Activated T-helper 9 cell treated with anti-CD3 and anti-CD28 coated beads, Interleukin-2, amount 50 U/mL, for 16 hours (primary cell): ENCODE results near the gene FLT4.
"Not testable (repeated sequence)": the region's sequence is repeated elsewhere in the genome, so short reads cannot be mapped to it uniquely, and the experiment has no call there.

Experiments used
- DNase-seq: peaks from one replicate; pipeline ENCODE4 v3.0.0-alpha.2; 2020; ENCODE audit warnings: low read depth

FLT4 gene

GRCh38 chr5:180649297-180650039, at the start of gene FLT4:
Gene FLT4 (minus strand): TSS chr5:180649600. CDS start chr5:180649545, 55 bp downstream.
- DNase-seq: no peak

GRCh38 chr5:180699042-180699441, 49.6 kb upstream of the FLT4 start:
- DNase-seq: no peak

- no peak for DNase-seq
These were observed 46.7 kb upstream of the FLT4 start for GRCh38 chr5:180696116-180696515.

- DNase-seq: no peak
These were observed 43.0 kb upstream of the FLT4 start for GRCh38 chr5:180692429-180692828.

- no peak for DNase-seq
These were observed 41.6 kb upstream of the FLT4 start for GRCh38 chr5:180691046-180691445.

- DNase-seq: no peak
These were observed 41.2 kb upstream of the FLT4 start for GRCh38 chr5:180690562-180690961.

- no peak for DNase-seq
These were observed 40.4 kb upstream of the FLT4 start for GRCh38 chr5:180689775-180690174.

- no peak for DNase-seq
These were observed 39.8 kb upstream of the FLT4 start for GRCh38 chr5:180689071-180689694.

- DNase-seq: no peak
These were observed 39.1 kb upstream of the FLT4 start for GRCh38 chr5:180688330-180689070.

GRCh38 chr5:180686799-180687198, 37.4 kb upstream of the FLT4 start:
- not testable (repeated sequence) for DNase-seq

- no peak for DNase-seq
These were observed 35.3 kb upstream of the FLT4 start for GRCh38 chr5:180684623-180685161.

GRCh38 chr5:180683220-180683922, 34.0 kb upstream of the FLT4 start:
- no peak for DNase-seq

GRCh38 chr5:180682560-180682959, 33.2 kb upstream of the FLT4 start:
- DNase-seq: no peak

GRCh38 chr5:180682008-180682407, 32.6 kb upstream of the FLT4 start:
- DNase-seq: not testable (repeated sequence)

GRCh38 chr5:180678319-180678718, 28.9 kb upstream of the FLT4 start:
- not testable (repeated sequence) for DNase-seq

GRCh38 chr5:180675036-180675635, 25.7 kb upstream of the FLT4 start:
- no peak for DNase-seq

- DNase-seq: not testable (repeated sequence)
These were observed 24.7 kb upstream of the FLT4 start for GRCh38 chr5:180674090-180674475.

GRCh38 chr5:180673371-180674089, 24.1 kb upstream of the FLT4 start:
- DNase-seq: no peak

GRCh38 chr5:180671958-180672524, 22.6 kb upstream of the FLT4 start:
- not testable (repeated sequence) for DNase-seq

- no peak for DNase-seq
These were observed 21.4 kb upstream of the FLT4 start for GRCh38 chr5:180670586-180671359.
